ENCODE measurements around the gene NOS1AP.
"Not testable (repeated sequence)": the region's sequence is repeated elsewhere in the genome, so short reads cannot be mapped to it uniquely, and the experiment has no call there.

NOS1AP gene

DNA sequence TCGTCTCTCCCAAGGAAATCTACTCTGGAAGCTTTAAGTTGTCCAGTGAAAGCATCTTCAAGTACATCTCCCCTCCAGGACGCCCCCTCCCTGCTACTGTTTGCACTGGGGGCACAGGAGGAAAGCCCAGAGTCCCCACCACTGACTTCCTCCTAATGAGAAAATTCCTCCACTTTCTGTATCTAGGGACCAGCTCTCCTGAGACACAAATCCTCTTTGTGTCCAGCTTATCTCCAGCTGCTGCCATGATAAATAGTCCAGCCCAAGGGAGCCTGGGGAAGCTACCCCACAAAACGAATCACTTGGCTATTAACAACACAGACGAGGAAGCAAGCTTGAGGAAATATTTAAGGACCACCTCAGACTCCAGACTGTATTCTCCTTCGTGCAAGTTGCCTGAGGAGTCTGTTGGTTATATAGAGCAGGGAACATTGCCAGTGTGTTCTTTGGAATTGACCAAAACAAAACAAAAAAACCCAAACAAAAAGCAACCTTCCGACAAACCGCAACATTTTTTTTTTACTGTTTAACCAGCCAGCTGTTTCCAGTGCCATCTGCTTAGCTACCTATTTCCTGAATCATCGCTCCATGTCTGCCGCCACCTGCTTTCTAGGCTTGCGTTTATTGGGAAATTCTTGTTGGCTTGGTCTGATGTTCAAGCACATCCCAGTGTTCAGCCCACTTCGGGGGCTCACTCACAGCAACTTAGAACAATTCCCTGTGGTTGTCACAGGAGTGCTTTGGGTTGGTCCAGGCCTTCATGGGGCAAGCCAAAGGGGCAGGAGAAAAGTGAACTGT, 319.7 kb downstream of the NOS1AP start:
- no peak for DNase-seq

DNA sequence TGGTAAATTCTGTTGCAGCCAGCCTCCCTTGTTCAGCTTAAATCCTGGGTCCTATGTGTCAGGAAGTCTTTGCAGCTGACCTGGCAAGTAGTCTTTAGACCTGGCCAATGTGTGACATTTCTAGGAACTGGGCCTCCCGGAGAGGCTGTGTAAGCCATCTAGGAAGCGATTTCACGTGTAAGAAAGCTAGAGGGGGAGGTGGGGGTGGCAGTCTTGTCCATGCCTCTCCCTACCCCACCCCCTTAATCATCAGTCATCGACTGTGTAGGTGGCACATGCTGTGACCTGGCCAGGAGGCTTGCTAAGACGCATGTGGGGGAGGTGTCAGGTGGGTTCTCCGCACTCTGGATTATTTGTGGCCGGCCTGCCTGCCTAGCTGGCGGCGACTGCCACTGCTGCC, 320.5 kb downstream of the NOS1AP start:
- DNase-seq: no peak

DNA sequence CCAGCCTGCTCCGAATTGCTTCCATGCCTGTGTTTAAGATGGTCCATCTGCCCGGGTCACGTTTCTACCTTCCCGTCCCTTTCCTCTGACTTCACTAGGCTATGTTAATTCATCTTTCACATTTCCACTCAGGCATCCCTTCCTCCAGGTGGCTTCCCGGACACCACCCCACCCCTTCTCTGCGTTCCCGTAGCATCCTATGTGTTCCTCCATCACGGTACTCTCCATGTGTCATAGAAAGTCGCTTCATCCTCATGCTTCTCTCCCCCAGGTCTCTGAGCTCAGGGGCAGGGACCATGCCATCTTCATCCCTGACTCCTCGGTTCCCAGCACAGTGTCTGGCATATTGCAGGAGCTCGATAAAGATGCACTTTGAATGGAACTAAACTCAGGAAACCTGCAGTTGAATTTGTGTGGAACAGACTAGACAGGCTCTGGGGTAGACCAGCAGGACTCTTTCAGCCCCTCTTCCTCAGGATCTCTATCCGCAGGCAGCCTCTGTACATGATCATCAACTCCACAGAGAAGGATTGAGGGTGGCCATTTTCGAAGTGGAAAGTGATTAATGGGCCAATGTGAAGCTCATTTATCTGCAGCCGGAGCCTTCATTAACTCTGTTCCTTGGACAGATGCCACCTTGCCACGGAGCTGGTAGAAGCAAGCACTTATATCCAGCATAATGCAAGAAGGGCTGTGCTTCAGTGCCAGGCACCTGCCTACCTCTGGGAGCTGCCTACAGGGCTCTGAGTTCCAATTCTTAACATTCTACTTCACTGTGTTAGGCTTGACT, 321.1 kb downstream of the NOS1AP start:
- DNase-seq: no peak

DNA sequence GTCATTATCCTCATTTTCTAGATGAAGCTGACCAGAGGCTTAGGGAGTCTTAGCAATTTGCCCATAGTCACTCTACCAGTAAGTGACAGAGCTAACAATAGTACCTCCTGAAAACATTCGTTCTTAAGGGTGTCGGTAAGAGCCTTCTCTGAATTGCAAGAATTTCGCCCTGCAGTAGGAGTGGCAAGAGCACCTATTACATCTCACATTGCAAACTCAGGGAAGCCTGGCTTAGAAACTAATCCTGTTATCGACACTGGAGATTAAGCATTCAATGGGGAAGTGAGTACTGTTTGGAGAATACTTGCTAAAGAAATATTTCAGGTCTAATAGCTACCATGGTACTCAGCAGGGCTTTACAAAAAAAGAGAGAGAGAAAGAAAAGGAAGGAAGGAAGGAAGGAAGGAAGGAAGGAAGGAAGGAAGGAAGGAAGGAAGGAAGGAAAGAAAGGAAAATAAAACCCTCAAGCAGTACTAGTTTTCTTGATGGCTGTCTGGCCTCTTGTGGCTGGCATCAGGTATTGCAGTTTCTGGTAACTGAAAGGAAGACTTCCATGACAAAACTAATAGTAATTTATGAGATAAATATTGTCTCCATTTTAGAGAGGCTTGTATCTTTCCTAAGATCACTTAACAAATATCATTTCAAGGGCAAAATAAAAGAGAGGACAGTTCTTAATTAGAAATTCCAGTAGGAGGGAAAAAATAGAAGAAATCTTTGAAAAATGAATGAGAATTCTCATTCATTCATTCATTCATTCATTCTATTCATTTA, 322.5 kb downstream of the NOS1AP start:
- DNase-seq: peak; percentile 10

DNA sequence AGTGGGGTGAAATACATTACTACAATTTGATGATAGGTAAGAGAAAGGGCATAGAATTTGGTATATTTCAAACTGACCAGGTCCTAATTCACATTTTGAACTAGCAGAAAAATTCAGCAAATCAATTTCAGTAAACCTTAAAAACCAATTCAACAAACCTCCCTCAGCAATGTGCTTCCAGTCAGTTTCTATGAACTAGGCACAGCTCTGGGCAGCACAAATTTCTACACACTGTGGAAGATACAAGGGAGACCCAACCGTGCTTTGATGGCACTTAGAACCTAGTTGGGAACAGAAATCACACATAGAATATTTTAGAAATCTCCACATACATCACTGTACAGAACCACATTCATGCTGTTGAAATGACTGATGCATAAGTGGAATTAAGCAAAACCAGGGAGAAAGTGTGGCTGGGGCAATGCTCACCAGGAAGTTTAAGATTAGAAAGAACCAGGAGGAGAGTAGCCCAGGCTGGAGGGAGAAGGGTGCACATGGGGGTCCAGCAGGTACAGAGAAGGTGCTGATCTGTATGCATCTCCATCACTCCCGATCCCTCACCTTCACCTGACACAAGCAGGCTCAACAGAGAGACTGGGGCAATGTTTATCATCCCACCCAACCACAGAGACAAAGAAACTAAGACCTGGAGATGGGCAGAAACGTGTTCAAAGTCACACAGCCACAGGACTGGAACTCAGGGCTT, 326.9 kb downstream of the NOS1AP start:
- DNase-seq: no peak

DNA sequence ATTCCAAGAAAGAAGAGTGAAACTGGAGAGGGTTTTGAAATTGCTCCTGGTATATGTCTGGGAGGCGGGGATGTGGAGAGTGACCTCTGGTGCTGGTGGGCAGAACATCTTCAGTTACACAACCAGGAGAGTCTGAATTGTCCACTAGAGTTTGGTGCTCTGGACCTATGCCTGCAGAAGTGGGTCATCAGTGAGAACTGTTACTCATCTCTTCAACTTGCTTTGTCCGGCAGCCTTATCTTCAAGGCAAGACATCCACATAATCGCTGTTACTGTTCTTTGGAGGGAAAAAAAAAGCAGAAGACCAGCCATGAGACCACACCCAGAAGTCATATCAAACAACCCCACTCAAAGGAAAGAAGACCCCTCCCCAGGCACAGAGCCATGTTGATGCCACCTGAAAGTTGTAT, 327.6 kb downstream of the NOS1AP start:
- no peak for DNase-seq

DNA sequence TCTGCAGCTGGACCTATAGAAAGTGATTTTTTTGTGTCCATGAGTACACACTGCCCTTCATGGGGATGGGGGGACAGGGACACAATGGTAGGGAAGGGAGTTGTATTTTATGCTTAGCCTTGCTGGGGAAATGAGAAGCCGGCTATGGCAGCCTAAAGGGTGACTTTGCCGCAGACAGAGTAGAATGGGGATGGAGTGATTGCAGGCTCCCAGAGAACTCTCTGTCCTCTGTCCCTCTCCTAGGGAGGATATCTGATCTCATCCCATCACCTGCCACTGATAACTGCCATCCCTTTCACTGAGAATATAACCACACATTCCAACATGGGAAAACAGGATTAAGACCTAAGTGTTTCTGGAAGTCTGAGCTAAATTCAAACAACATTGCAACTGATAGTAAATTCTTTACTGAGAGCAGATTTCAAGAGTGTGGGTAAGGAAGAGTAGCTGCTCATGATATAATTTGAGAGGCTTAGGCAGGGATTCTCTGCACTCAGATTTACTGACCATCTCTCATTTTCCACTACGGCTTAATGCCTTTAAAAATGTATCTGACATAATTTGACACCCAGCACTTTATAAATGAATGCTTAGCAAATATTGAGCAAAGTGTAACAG, 328.6 kb downstream of the NOS1AP start:
- no peak for DNase-seq

DNA sequence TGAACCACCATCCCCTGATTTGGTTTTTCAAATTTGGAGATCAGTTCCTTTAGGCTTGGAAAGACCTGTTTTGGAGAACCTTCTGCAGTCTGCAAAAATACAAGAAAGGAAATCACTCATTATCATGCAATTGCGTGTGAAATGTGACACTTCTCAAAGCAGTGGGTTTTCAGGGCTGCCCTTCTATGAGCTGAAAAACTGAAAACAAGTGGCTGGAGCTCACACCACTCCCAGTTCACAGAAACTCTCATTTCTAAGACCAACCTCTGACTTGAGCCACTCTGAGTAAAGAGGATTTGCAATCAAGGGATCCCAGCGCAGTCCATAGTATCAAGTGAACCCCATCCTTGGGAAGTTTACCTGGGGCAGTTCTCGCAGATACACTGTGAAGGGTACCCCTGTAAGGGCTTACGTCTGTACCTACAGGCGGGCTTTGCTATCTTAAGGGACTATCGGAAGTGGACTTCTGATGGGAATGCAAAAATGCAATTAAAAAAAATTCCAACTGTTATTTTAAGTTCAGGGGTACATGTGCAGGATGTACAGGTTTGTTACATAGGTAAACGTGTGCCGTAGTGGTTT, 329.6 kb downstream of the NOS1AP start:
- no peak for DNase-seq

DNA sequence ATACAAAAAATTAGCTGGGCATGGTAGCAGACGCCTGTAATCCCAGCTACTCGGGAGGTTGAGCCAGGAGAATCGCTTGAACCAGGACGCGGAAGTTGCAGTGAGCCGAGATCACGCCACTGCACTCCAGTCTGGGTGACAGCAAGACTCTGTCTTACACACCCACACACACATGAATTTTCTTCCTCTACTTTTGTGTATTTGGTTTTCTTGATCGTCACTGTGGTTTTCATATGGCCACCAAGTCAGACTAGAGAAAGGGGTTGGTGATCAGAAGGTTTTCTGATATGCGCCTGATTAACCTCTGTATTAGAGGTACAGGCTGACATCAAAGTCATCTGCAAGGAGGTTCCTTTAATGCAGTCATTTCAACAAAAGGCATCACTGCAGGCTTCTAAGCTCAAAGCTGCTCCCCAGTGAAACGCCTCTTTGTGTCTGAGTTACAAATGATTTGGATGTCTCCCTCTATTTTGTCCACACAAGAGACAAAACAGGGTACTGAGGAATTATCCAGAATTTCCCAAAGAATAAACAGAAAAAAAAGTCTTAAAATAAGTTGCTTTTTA, 331.4 kb downstream of the NOS1AP start:
- DNase-seq: no peak

DNA sequence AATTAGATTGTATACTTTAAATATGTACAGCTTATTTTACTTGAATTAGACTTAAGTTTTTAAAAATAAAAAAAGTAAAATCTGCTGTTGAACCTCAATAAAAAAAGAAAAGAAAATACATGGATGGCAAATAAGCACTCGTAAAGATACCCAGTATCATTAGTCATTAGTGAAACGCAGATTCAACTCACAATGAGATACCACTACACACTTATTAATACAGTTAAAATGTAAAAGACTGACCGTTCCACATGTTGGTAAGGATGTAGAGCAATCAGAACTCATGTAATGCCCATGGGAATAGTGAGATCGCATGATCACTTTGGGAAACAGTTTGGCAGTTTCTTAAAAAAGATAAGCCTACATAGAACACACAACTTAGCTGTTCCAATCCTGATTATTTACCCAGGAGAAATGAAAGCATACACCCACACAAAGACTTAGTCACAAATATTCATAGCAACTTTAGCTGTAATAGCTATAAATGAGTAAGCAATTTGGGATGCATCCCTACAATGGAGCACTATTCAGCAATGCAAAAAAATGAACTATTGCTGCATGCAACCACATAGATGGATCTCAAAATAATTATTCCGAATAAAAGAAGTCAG, 335.2 kb downstream of the NOS1AP start:
- no peak for DNase-seq

DNA sequence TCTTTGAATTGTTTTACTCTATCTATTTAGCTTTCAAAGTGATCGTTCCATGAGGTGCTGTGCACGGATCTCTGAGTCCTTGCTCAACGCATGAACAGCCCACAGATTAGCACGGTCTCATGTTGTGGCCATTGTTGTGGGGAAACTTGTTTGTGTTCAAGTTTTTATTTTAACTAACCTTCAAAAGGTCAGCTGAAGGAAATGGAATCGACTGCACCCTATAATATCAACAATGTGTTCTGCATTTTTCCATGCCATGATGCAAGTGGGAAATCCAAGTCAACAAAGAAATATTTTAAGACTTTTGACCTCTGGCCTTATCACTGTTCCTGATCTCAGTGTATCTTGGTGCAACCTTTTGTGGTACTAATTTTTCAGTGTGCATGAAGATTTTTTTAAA, 336.3 kb downstream of the NOS1AP start:
- no peak for DNase-seq

DNA sequence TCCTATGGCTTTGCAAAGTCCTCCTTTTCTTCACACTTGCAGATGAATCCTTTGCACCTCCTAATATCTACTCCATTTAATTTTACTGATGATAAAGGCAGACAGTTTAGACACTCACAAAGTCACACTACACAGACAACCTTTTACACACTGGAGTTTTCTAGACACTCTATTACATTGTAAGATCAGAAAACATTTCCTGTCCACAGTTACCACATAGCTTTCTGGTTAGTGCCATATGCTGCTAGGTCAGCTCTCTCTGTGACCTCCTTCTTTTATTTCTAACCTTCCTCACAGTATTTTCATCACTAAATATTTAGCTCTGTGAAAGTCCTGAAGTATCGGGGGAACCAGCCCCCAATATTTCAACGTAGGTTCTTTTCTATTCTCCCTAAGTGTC, 337.3 kb downstream of the NOS1AP start:
- no peak for DNase-seq

DNA sequence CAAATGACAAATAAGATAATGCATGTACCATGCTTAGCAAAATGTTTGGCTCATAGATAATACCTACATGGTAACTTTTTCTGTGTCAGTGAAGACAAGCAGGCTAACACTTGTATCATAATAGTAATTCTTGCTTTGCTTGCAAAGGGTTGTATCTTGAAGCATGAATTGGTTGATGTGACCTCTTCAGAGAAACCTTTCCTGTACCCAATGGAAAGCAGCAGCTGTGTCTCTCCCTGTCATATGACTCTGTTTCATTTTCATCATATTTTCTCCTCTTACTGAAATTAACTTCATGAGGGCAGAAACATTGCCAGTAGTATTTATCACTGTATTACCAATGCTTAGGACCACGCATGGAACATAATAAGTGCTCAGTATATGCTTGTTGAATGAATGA, 338.0 kb downstream of the NOS1AP start:
- no peak for DNase-seq

DNA sequence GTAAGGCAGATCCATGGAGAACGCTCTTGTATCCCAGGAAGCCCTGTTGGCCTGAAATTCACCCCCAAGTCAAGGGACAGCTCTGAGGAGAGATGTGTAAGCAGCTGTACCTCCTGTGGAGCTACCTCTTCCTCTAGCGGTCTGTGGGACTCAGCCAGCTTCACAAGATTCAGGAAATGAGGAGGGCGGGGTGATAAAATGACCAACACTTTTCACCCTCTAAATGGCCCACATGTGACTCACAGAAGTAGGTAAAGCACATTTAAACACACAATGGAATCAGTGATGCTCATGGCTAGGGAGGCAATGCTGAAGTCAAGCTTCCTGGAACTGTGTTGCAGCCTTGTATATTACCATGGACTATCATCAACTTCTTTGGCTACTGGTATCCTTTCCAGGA, 342.5 kb downstream of the NOS1AP start, which contains the start of gene SH2D1B:
Gene SH2D1B (minus strand): TSS at position 135 of the 400 bp plus-strand sequence. CDS start 120 bp downstream, at position 15.
- no peak for DNase-seq

DNA sequence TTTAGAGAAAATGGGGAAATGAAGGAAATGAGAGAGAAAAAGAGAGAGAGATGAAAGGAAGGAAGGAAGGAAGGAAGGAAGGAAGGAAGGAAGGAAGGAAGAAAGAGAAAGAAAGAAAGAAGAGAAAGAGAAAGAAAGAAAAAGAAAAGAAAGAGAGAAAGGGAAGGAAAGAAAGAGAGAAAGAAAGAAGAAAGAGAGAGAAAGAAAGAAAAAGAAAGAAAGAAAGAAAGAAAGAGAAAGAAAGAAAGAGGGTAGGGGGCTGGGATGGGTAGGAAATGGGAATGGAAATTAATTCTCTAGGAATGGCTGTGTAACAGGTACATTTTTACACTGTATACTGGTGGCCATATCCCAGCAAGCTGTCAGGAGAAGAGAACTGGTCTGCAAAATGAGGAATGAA, 346.7 kb downstream of the NOS1AP start:
- DNase-seq: no peak

DNA sequence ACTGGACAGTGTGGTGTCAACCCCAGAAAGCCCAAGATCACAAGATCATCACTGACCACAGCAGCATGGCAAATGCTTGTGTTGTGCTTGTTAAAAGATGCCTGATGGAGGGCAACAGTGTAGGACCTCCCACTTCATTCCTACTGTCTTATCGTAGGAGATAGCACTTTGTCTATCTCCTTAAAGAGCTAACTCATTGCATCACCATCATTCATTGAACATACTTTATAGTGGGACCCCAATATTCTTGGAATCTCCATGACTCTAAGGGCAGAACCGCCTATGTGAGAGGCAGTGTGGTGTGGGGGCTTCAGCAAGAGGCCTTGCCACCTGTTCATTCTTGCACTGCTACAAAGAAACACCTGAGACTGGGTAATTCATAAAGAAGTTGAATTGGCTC, 347.4 kb downstream of the NOS1AP start:
- no peak for DNase-seq

DNA sequence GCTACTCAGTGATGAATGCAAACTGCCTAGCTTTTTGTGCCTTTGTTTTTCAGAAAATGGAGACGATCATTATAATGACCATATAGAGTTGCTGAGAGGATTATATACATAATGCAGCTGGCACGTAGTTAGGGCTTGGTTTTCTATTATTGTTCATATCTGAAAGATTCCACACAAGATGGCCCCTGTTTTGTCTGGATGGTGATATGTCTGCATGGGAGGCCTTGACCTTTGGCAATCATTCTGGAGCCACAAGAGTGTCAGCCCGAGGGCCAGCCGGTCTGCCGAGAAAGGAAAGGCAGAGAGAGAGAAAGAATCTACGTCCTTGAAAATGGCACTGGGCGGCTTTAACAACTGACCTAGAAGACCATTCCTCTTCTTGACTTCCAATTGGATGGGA, 348.2 kb downstream of the NOS1AP start:
- DNase-seq: no peak

DNA sequence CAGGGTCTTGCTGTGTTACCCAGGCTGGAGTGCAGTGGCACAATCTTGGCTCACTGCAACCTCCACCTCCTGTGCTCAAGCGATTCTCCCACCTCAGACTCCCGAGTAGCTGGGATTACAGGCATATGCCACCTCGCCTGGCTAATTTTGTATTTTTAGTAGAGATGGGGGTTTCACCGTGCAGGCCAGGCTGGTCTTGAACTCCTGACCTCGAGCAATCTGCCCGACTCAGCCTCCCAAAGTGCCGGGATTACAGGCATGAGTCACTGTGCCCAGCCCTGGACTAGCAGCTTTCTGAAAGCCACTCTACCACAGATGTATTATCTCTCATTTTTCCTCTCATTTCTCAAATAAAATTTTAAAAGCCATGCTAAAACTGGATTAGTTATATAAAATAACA, 349.1 kb downstream of the NOS1AP start:
- DNase-seq: not testable (repeated sequence)

DNA sequence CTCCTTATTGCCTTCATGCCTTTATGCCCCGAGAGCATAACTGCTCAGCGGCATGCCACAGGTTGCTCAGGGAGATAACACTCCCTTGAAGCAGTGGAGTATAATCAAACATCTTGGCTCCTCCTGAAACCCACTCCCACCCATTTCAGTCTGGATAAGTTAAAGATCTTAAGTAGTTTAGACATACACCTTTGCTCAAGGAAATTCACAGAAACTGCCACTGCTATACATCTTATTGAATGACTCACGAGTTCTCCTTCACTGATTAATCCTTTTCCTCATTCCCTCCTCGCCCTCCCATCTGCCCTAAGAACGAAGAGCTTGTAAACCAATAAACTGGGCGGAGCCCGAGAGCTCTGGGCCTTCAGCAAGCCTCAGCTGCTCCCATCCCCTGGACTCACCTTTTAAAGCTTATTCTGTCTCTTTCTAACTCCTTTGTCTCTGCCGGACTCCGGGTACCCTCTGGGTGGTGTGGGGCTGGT, 350.0 kb downstream of the NOS1AP start:
- not testable (repeated sequence) for DNase-seq
